Erythroblast (primary cell): ENCODE measurements around the gene VBP1.

Experiments used
- GATA1 ChIP-seq: IDR thresholded peaks from 2 replicates; pipeline ENCODE4 v1.6.1; 2011; ENCODE audit warnings: low read depth, mild to moderate bottlenecking, control low read depth, low read length, moderate library complexity
- POLR2A ChIP-seq: IDR thresholded peaks from 2 replicates; pipeline ENCODE4 v1.6.1; 2011; ENCODE audit warnings: mild to moderate bottlenecking, low read length

DNA sequence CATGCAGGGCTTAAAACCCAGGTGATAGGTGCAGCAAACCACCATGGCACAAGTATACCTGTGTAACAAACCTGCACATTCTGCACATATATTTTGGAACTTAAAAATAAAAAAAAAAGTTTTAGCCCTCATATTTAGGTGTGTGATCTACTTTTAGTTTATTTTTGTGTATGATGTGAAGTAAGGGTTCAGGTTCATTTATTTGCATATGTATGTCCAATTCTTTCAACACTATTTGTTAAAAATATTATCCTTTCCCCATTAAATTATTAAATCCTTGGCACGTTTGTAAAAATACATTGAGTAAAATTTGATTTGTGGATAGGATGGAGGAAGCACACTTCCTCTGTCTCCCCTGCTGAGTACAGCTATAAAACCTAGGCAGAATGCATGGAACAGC lies 35.1 kb downstream of the VBP1 start:
- no peak for TF ChIP-seq POLR2A
- no peak for TF ChIP-seq GATA1
